M059J (cell line): ENCODE data around the gene AP2A2. TPM values are rescaled to one million over a fixed set of nuclear protein-coding genes. Genes with fewer than 3 reads are reported as not detected.
A peak's percentile ranks its signal among the peaks of the same experiment; 100 is the strongest.

Experiments used
- DNase-seq: peaks from one replicate; pipeline ENCODE4 v3.0.0-alpha.2; 2012; ENCODE audit warnings: low read depth
- total RNA-seq: library from RNA; depleted of rRNA; stranded (reverse); fragments of >200 nt; shearing (Covaris generic); gene quantifications from 2 replicates; pipeline ENCODE4 v1.2.3, GENCODE V29; 2014

The AP2A2 gene
- total RNA-seq, 1 experiment from 2014 or later = 49.3 TPM

GRCh38 chr11:1041936-1042608 lies 116.4 kb downstream of the AP2A2 start:
- no peak for DNase-seq

GRCh38 chr11:1042626-1043562 lies 117.2 kb downstream of the AP2A2 start:
- no peak for DNase-seq

GRCh38 chr11:1043563-1044096 lies 118.0 kb downstream of the AP2A2 start:
- no peak for DNase-seq

GRCh38 chr11:1044160-1044559 lies 118.5 kb downstream of the AP2A2 start:
- DNase-seq = no peak

GRCh38 chr11:1047595-1048156 lies 122.0 kb downstream of the AP2A2 start:
- DNase-seq = no peak

GRCh38 chr11:1048375-1049070 lies 122.9 kb downstream of the AP2A2 start:
- DNase-seq = no peak

GRCh38 chr11:1049071-1049405 lies 123.4 kb downstream of the AP2A2 start:
- DNase-seq = no peak

GRCh38 chr11:1049431-1049891 lies 123.8 kb downstream of the AP2A2 start:
- DNase-seq = no peak

- no peak for DNase-seq
Observed at GRCh38 chr11:1049911-1050580, 124.4 kb downstream of the AP2A2 start.

GRCh38 chr11:1050581-1051355 lies 125.1 kb downstream of the AP2A2 start:
- DNase-seq = peak; percentile 67

- no peak for DNase-seq
Observed at GRCh38 chr11:1051356-1052132, 125.9 kb downstream of the AP2A2 start.

- no peak for DNase-seq
Observed at GRCh38 chr11:1052133-1053011, 126.7 kb downstream of the AP2A2 start.

GRCh38 chr11:1053121-1053901 lies 127.6 kb downstream of the AP2A2 start:
- DNase-seq = no peak

GRCh38 chr11:1054143-1055108 lies 128.8 kb downstream of the AP2A2 start:
- no peak for DNase-seq

GRCh38 chr11:1055109-1055703 lies 129.5 kb downstream of the AP2A2 start:
- DNase-seq = no peak
